GM12878 (cell line): ENCODE results near the gene ESPNL. TPM values are rescaled to one million over a fixed set of nuclear protein-coding genes. Genes with fewer than 3 reads are reported as not detected.

Experiments used
- ATAC-seq: fragments of 200-7000 bp; cut with Tn5 transposase; 3 replicates; pipeline ENCODE4 v1.9.1; 2020; ENCODE audit warnings: mild to moderate bottlenecking, moderate library complexity
- BruUV-seq: library from RNA; stranded (reverse); fragments of 400-500 nt; replicated peaks from 2 replicates; lab custom pipeline; 2021; lab: Mats Ljungman, UMichigan
- CTCF ChIA-PET: fragments of 300-600 bp; sonication (Branson Sonifier 250); formaldehyde crosslinking; extraction: SDS; loops from one replicate; lab custom pipeline; 2021; ENCODE audit warnings: inconsistent platforms; lab: Yijun Ruan, JAX
- POLR2A ChIA-PET: fragments of 350-600 bp; formaldehyde crosslinking; extraction: SDS; loops from one replicate; lab custom pipeline; 2021; ENCODE audit warnings: inconsistent platforms; lab: Charles Lee
- RAD21 ChIA-PET: fragments of 300-600 bp; sonication (Branson Sonifier 250); formaldehyde crosslinking; loops from one replicate; lab custom pipeline; 2023; ENCODE audit warnings: antibody characterized with exemption; ENCODE audit not compliant: unreplicated experiment; lab: Charles Lee
- SMC1A ChIA-PET: fragments of 300-600 bp; sonication (Branson Sonifier 250); formaldehyde crosslinking; loops from one replicate; lab custom pipeline; 2023; ENCODE audit not compliant: unreplicated experiment, uncharacterized antibody; lab: Charles Lee
- DNase-seq: peaks from one replicate; pipeline ENCODE4 v3.0.0-alpha.2; 2011; ENCODE audit warnings: low read depth, low spot score
- FAIRE-seq: peaks from 3 replicates; lab custom pipeline; 2011; peaks lifted over from hg19 to GRCh38; lab: Jason Lieb, UNC
- H2AFZ ChIP-seq: 2 replicates; pipeline ENCODE4 v1.6.0; 2011; ENCODE audit warnings: low read depth, low read length, control low read depth; ENCODE audit not compliant: control insufficient read depth
- H3K27ac ChIP-seq: 2 replicates; pipeline ENCODE4 v1.5.1; 2011; ENCODE audit warnings: control low read depth; ENCODE audit not compliant: control insufficient read depth, insufficient read depth
- H3K27me3 ChIP-seq, 2 experiments: replicated peaks in 1 of 2; 2 replicates each; pipeline versions ENCODE4 v1.6.0 to v1.6.1; 2011; ENCODE audit warnings: low read length in 1 of 2; ENCODE audit not compliant: control insufficient read depth in 2 of 2, insufficient read depth in 2 of 2
- H3K36me3 ChIP-seq, 2 experiments: 2 replicates each; pipeline ENCODE4 v1.5.1; 2011; ENCODE audit warnings: low read length in 1 of 2; ENCODE audit not compliant: control insufficient read depth in 2 of 2, insufficient read depth in 2 of 2
- H3K4me1 ChIP-seq: 2 replicates; pipeline ENCODE4 v1.6.1; 2011; ENCODE audit warnings: mild to moderate bottlenecking, low read length, moderate library complexity, mixed read lengths; ENCODE audit not compliant: control insufficient read depth, insufficient read depth
- H3K4me2 ChIP-seq: 2 replicates; pipeline ENCODE4 v1.6.0; 2011; ENCODE audit warnings: control low read depth; ENCODE audit not compliant: control insufficient read depth, insufficient read depth
- H3K4me3 ChIP-seq: fragments of 200-600 bp; sonication (generic); 2 replicates; pipeline ENCODE4 v1.5.1; 2016
- H3K79me2 ChIP-seq: 2 replicates; pipeline ENCODE4 v1.6.0; 2011; ENCODE audit warnings: low read length; ENCODE audit not compliant: control insufficient read depth, insufficient read depth
- H3K9ac ChIP-seq: 2 replicates; pipeline ENCODE4 v1.8.0; 2011; ENCODE audit warnings: low read length, control low read depth, mixed read lengths; ENCODE audit not compliant: control insufficient read depth, insufficient read depth
- H3K9me3 ChIP-seq: replicated peaks from 3 replicates; pipeline ENCODE4 v1.5.1; 2011; ENCODE audit warnings: mild to moderate bottlenecking, low read length; ENCODE audit not compliant: control insufficient read depth, insufficient read depth
- H4K20me1 ChIP-seq: 2 replicates; pipeline ENCODE4 v1.6.0; 2011; ENCODE audit not compliant: control insufficient read depth, insufficient read depth
- BACH1 ChIP-seq: fragments of 450-650 bp; IDR thresholded peaks from 2 replicates; pipeline ENCODE4 v1.6.1; 2017; ENCODE audit warnings: mild to moderate bottlenecking, borderline replicate concordance
- FOXK2 ChIP-seq: fragments of 450-650 bp; IDR thresholded peaks from 2 replicates; pipeline ENCODE4 v1.6.1; 2017; ENCODE audit warnings: mild to moderate bottlenecking, moderate library complexity
- IRF4 ChIP-seq: IDR thresholded peaks from 2 replicates; pipeline ENCODE4 v1.6.1; 2011; ENCODE audit warnings: low read depth, low read length
- NR2C1 ChIP-seq: fragments of 450-650 bp; IDR thresholded peaks from 2 replicates; pipeline ENCODE4 v1.6.1; 2017; ENCODE audit warnings: antibody characterized with exemption, mild to moderate bottlenecking, moderate library complexity
- SPI1 ChIP-seq: IDR thresholded peaks from 2 replicates; pipeline ENCODE4 v1.6.1; 2011; ENCODE audit warnings: low read depth, mild to moderate bottlenecking, low read length, moderate library complexity, borderline replicate concordance; ENCODE audit not compliant: insufficient read depth
- SRF ChIP-seq, 2 experiments: IDR thresholded peaks; 2 replicates each; pipeline ENCODE4 v1.6.1; 2011; ENCODE audit warnings: low read depth in 2 of 2, low read length in 2 of 2, mild to moderate bottlenecking in 1 of 2, moderate library complexity in 1 of 2
- TAF1 ChIP-seq: IDR thresholded peaks from 2 replicates; pipeline ENCODE4 v1.6.1; 2011; ENCODE audit warnings: mild to moderate bottlenecking, low read depth, low read length, borderline replicate concordance
- ZBTB33 ChIP-seq: fragments of 450-650 bp; IDR thresholded peaks from 2 replicates; pipeline ENCODE4 v1.6.1; 2017; ENCODE audit warnings: mild to moderate bottlenecking
- ZBTB4 ChIP-seq: fragments of 450-650 bp; formaldehyde crosslinking; IDR thresholded peaks from 2 replicates; pipeline ENCODE4 v1.4.0; 2022; ENCODE audit warnings: mild to moderate bottlenecking, moderate library complexity
- ZNF24 ChIP-seq: fragments of 450-650 bp; IDR thresholded peaks from 2 replicates; pipeline ENCODE4 v1.6.1; 2017; ENCODE audit warnings: antibody characterized with exemption, mild to moderate bottlenecking
- WGBS: methylation state at CpG from one replicate; pipeline ENCODE4 v1.1.6; 2016; ENCODE audit warnings: low lambda C conversion rate; ENCODE audit not compliant: insufficient replicate concordance, insufficient coverage; ENCODE audit errors: missing lambda C conversion rate; 5-methylcytosine and 5-hydroxymethylcytosine counted together
- in situ Hi-C: fragments of 300-500 bp; cut with MboI; formaldehyde crosslinking; loops from 9 replicates; pipeline ENCODE4 v1.14.3; 2018; ENCODE audit warnings: mixed read lengths
- intact Hi-C: fragments of 100-400 bp; cut with micrococcal nuclease; formaldehyde crosslinking; loops from one replicate; pipeline ENCODE4 v1.14.2; 2022; ENCODE audit not compliant: unreplicated experiment
- polyA plus RNA-seq, 11 experiments: library from polyadenylated mRNA; depleted of rRNA in 4 of 11; unstranded in 6 of 11; stranded (reverse) in 5 of 11; fragments of >200 nt; fragmentation: Nextera tagmentation in 4 of 11; fragmentation: Illumina TruSeq in 1 of 11; extraction: Ambion mirVana in 4 of 11; extraction: Trizol in 1 of 11; gene quantifications; 1 replicate in 1 of 11; 2 replicates in 10 of 11; pipeline versions ENCODE4 v1.2.1 to v1.2.3, GENCODE V29; 2011 to 2016; ENCODE audit warnings: inconsistent platforms in 2 of 11, missing spikeins in 2 of 11, low read depth in 1 of 11
- total RNA-seq, 4 experiments: library from RNA; depleted of rRNA in 3 of 4; stranded (reverse); fragments of >200 nt in 3 of 4; fragmentation: Illumina TruSeq in 1 of 4; extraction: Trizol in 1 of 4; gene quantifications; 2 replicates each; pipeline versions ENCODE4 v1.2.1 to v1.2.3, GENCODE V29; 2013 to 2021

ESPNL gene
- total and polyA plus RNA-seq, 10 of the 15 experiments (the other 5 are each of a cell fraction or from before 2014, with no cell fraction given): 0.05 to 0.94 (median 0.36) TPM; not detected in 3

GRCh38 chr2:238098901-238099713 is 1.0 kb upstream of the ESPNL start:
- FAIRE-seq: no peak
- TF ChIP-seq SPI1 (0 out of 2 replicates have a peak, but pooled peaks have one; percentile 17), BACH1 (no peak)
- ChIA-PET SMC1A (interaction anchor here (0.9 to 2.3 kb wide), 3 partner anchors 10 to 30 kb away, joined by 3 to 8 read pairs (median 7); no protein-coding TSS in a partner anchor), POLR2A (interaction anchor here (0.7 to 1.9 kb wide), 4 partner anchors 9 to 38 kb away, joined by 3 to 13 read pairs (median 4); no protein-coding TSS in a partner anchor), RAD21 (interaction anchor here (0.9 to 3.5 kb wide), 5 partner anchors 10 to 111 kb away, joined by 3 to 9 read pairs (median 7); partner anchors contain the start of gene SCLY), CTCF (interaction anchor here (0.8 to 1.6 kb wide), 4 partner anchors 12 to 241 kb away, joined by 3 to 4 read pairs (median 4); no protein-coding TSS in a partner anchor)
- peaks cover 11% of the 10 kb centered on the region for H3K4me1 ChIP-seq
- no peaks in the 10 kb centered on the region for H3K79me2 ChIP-seq
- H3K27me3 ChIP-seq: no peaks in the 10 kb centered on the region
- ATAC-seq: peak; percentile 28
- intact Hi-C loops: no loop called here
- peaks cover 0 to 2% of the 10 kb centered on the region in 2 experiments; a peak in 1 of 4 replicates for H3K36me3 ChIP-seq
- BruUV-seq: TSS peak; percentile 67
- no peak overlapping the region for H3K4me2 ChIP-seq
- H3K27ac ChIP-seq: no peak overlapping the region; the same call in 1 of the 2 replicates
- H3K4me3 ChIP-seq: no peak overlapping the region
- H2AFZ ChIP-seq: peak overlapping the region; percentile 37
- no peaks in the 10 kb centered on the region for H4K20me1 ChIP-seq
- 34% methylated on average over 17 of the region's 17 CpGs for WGBS
- no peak overlapping the region for H3K9ac ChIP-seq
- in situ Hi-C loops: no loop called here
- no peaks in the 10 kb centered on the region for H3K9me3 ChIP-seq
- DNase-seq: no peak

GRCh38 chr2:238099714-238100048 is 459 bp upstream of the ESPNL start:
- intact Hi-C loops (no loop called here), in situ Hi-C loops (no loop called here)
- H3K36me3 ChIP-seq: peaks cover 0 to 2% of the 10 kb centered on the region in 2 experiments; a peak in 1 of 4 replicates
- no peaks in the 10 kb centered on the region for H3K9me3 ChIP-seq
- H3K4me1 ChIP-seq: peaks cover 11% of the 10 kb centered on the region
- SMC1A ChIA-PET: interaction anchor here (2.0 to 2.3 kb wide), 2 partner anchors 9 to 12 kb away, joined by 7 to 8 read pairs; no protein-coding TSS in a partner anchor
- no peak for ATAC-seq
- BruUV-seq: no TSS peak
- WGBS: 74% methylated on average over 10 of the region's 10 CpGs
- H3K27ac ChIP-seq: no peak overlapping the region
- no peak overlapping the region for H3K9ac ChIP-seq
- no peak overlapping the region for H3K4me3 ChIP-seq
- no peak for DNase-seq
- RAD21 ChIA-PET: no interaction called here
- H2AFZ ChIP-seq: no peak overlapping the region
- H3K4me2 ChIP-seq: no peak overlapping the region
- H3K27me3 ChIP-seq: no peaks in the 10 kb centered on the region
- H4K20me1 ChIP-seq: no peaks in the 10 kb centered on the region
- FAIRE-seq: no peak
- CTCF ChIA-PET: no interaction called here
- H3K79me2 ChIP-seq: no peaks in the 10 kb centered on the region
- POLR2A ChIA-PET: interaction anchor here (0.5 to 1.9 kb wide), 3 partner anchors 9 to 395 kb away, joined by 3 to 13 read pairs (median 5); no protein-coding TSS in a partner anchor
- no peak for TF ChIP-seq TAF1
- TF ChIP-seq ZNF24: no peak
- no peak for TF ChIP-seq ZBTB4 (CRISPR knock-in tag)
- no peak for TF ChIP-seq NR2C1
- no peak for TF ChIP-seq FOXK2
- TF ChIP-seq IRF4: no peak
- no peak for TF ChIP-seq SRF (IDR thresholded peaks at IDR 0.05; ENCODE audit: low read depth in 2 of 2, low read length in 2 of 2)
- TF ChIP-seq ZBTB33: no peak
